ENCODE results near the gene ARMC7.
"Not testable (repeated sequence)": the region's sequence is repeated elsewhere in the genome, so short reads cannot be mapped to it uniquely, and the experiment has no call there.

Gene ARMC7

DNA sequence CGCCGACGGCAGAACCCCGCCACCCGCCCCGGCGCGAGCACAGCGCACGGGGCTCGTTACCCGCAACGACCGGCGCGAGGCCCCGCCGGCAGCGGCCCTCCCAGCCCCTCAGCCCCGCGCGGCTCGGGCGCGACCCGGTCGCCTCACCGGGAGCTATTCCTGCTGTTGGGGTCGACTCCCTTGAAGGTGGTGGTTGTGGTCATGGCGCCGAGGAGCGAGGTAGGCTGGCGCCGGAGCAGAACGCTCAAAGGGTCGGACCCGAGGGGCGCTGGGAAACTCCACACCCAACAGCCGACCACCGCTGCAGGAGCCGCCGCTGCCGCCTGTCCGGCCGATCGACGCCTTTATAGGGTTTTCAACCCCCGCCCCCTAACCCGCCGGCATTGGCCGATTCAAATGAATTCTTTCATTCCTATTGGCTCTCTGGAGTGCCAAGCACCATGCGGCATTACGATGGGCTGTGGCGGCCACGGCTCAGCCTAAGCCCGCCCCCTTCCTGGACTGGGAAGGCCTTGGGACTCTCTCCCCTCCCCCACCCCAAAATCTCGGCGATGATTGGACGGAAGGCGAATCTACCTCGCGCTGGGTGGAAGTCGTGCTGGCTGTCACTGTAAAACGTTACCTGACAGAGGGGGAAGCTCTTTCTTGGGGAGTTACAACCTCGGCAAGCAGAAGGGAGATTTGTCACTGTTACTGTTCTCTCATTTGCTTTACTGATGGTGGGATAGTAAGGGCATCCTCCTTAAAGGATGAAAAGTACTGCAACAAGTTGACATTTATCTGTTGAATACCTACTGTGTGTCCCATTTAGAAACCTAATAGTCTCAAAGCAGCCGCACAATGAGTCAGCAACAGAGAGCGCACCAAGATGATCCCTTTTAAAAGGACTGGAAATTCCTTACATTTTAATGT is 44.7 kb downstream of the ARMC7 start, which contains the start of gene JPT1:
Gene JPT1, minus strand, starts transcription at position 318 of the 912 bp plus-strand sequence. Its CDS starts 115 bp downstream, at position 203.
- H3K27me3 ChIP-seq (ENCODE audit: insufficient read depth, insufficient read length) = no peaks in the 10 kb centered on the region
- peak within 1 kb of the TSS; percentile 99 for H3K9ac ChIP-seq (ENCODE audit: insufficient read length, low read depth)
- peaks cover 2% of the 10 kb centered on the region for H3K4me1 ChIP-seq (ENCODE audit: insufficient read depth, insufficient read length)
- DNase-seq (ENCODE audit: low read depth, low spot score) = peak; percentile 97
- H3K9me3 ChIP-seq (ENCODE audit: insufficient read depth, low read length) = no peaks in the 10 kb centered on the region
- H3K4me3 ChIP-seq (ENCODE audit: insufficient read length, low read depth) = peak within 1 kb of the TSS; percentile 99
- peaks cover 21% of the 10 kb centered on the region for H3K36me3 ChIP-seq (ENCODE audit: insufficient read depth, insufficient read length, low read length)
- TF ChIP-seq YY1 (IDR thresholded peaks at IDR 0.05; ENCODE audit: insufficient read depth, insufficient read length) (no peak), ZNF274 (IDR thresholded peaks at IDR 0.05; ENCODE audit: low read depth, low read length) (no peak), SUZ12 (IDR thresholded peaks at IDR 0.05; ENCODE audit: extremely low read depth, insufficient read depth, insufficient read length) (no peak)

DNA sequence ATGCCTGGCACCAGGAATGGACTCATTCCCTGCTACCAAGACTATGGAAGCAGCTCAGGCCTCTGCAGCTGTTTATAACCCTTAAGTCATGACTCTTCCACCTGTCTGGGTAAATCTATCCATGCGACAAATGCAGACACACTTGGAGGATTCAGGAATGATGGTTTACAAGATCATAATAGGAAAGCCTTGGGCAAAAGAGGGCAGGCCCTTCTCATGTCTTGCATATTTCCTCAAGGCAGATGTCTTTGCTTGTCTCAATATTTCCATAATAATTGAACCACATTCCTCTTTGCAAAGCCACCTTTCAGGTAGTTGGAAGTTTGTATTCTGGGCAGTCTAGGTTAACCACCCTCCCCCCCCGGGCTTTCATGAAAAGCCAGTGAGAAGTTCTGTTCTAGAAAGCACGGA is 45.4 kb downstream of the ARMC7 start:
- H3K4me1 ChIP-seq (ENCODE audit: insufficient read depth, insufficient read length) = peaks cover 2% of the 10 kb centered on the region
- no peak overlapping the region for H3K4me3 ChIP-seq (ENCODE audit: insufficient read length, low read depth)
- no peak for DNase-seq (ENCODE audit: low read depth, low spot score)
- H3K9ac ChIP-seq (ENCODE audit: insufficient read length, low read depth) = peak overlapping the region; percentile 13
- TF ChIP-seq ZNF274 (IDR thresholded peaks at IDR 0.05; ENCODE audit: low read depth, low read length) = no peak
- no peak for TF ChIP-seq SUZ12 (IDR thresholded peaks at IDR 0.05; ENCODE audit: extremely low read depth, insufficient read depth, insufficient read length)
- TF ChIP-seq YY1 (IDR thresholded peaks at IDR 0.05; ENCODE audit: insufficient read depth, insufficient read length) = no peak
- H3K36me3 ChIP-seq (ENCODE audit: insufficient read depth, insufficient read length, low read length) = peaks cover 18% of the 10 kb centered on the region
- H3K27me3 ChIP-seq (ENCODE audit: insufficient read depth, insufficient read length) = no peaks in the 10 kb centered on the region
- no peaks in the 10 kb centered on the region for H3K9me3 ChIP-seq (ENCODE audit: insufficient read depth, low read length)

DNA sequence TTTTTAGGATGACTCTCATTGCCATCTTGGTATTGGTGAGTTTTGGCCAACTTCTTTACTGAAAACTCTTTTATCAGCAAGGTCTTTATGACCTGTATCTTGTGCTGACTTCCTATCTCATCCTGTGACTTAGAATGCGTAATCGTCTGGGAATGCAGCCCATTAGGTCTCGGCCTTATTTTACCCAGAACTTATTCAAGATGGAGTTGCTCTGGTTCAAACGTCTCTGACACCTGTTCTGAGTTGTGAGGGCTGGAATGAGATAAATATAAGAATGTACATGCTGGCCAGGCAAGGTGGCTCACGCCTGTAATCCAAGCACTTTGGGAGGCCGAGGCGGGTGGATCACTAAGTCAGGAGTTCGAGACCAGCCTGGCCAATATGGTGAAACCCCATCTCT is 48.7 kb downstream of the ARMC7 start:
- H3K9ac ChIP-seq (ENCODE audit: insufficient read length, low read depth); H3K36me3 ChIP-seq (ENCODE audit: insufficient read depth, insufficient read length, low read length); H3K9me3 ChIP-seq (ENCODE audit: insufficient read depth, low read length); DNase-seq (ENCODE audit: low read depth, low spot score); H3K4me1 ChIP-seq (ENCODE audit: insufficient read depth, insufficient read length); H3K27me3 ChIP-seq (ENCODE audit: insufficient read depth, insufficient read length); H3K4me3 ChIP-seq (ENCODE audit: insufficient read length, low read depth): not testable (repeated sequence)

DNA sequence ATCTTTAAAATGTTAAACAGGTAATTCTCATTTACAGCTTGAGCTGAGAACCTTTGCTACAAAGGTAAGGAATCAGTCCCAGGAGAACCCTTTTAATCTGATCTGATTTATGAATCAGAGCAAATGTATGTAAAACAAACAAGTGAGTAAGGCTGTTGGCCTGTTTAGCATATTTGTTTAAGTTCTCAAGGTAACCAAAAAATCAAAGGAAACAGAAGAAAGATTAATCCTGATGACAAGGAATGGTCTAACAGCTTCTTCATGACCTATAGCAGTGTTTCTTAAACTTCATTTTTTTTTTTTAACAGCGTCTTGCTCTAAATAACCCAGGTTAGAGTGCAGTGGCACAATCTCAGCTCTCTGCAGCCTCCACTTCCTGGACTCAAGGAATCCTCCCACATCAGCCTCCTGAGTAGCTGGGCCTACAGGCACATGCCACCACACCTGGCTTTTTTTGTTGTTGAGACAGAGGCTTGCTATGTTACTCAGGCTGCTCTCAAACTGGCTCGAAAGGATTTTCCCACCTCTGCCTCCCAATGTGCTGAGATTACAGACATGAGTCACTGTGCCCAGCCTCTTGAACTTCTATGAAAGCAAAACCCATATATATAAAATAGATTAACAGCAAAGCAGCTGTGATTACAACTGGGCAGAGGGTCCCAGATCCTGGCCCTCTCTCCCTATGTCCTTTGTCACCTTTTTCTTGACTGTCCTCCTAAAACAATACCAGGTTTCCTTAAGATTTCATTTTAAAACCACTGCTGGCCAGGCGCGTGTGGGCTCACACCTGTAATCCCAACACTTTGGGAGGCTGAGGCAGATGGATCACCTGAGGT is 49.6 kb downstream of the ARMC7 start:
- Histone ChIP-seq H3K4me1 (ENCODE audit: insufficient read depth, insufficient read length) (peaks cover 2% of the 10 kb centered on the region), H3K27me3 (ENCODE audit: insufficient read depth, insufficient read length) (no peaks in the 10 kb centered on the region), H3K9me3 (ENCODE audit: insufficient read depth, low read length) (no peaks in the 10 kb centered on the region), H3K36me3 (ENCODE audit: insufficient read depth, insufficient read length, low read length) (peaks cover 12% of the 10 kb centered on the region), H3K4me3 (ENCODE audit: insufficient read length, low read depth) (no peak overlapping the region), H3K9ac (ENCODE audit: insufficient read length, low read depth) (no peak overlapping the region)
- TF ChIP-seq YY1 (IDR thresholded peaks at IDR 0.05; ENCODE audit: insufficient read depth, insufficient read length) (no peak), SUZ12 (IDR thresholded peaks at IDR 0.05; ENCODE audit: extremely low read depth, insufficient read depth, insufficient read length) (no peak), ZNF274 (IDR thresholded peaks at IDR 0.05; ENCODE audit: low read depth, low read length) (no peak)
- no peak for DNase-seq (ENCODE audit: low read depth, low spot score)

DNA sequence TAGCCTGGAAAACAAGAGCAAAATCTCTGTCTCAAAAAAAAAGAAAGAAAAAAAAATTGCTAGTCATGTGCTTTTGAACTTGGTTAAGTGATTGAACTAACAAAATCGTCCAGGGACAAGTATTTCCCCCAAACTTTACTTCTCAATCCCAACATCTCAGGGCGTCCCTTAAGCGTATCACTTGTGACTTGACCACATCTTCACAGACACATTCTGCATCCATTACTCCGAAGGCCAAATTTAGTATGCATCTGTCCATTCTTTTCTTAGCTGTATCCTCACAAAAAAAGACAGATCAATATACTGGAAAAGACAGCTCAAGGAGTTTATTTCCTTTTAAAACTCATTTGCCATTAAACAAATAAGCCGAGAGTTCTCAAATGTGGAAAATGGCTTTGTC is 50.4 kb downstream of the ARMC7 start:
- no peak overlapping the region for H3K9ac ChIP-seq (ENCODE audit: insufficient read length, low read depth)
- no peaks in the 10 kb centered on the region for H3K27me3 ChIP-seq (ENCODE audit: insufficient read depth, insufficient read length)
- TF ChIP-seq YY1 (IDR thresholded peaks at IDR 0.05; ENCODE audit: insufficient read depth, insufficient read length) (no peak), ZNF274 (IDR thresholded peaks at IDR 0.05; ENCODE audit: low read depth, low read length) (no peak), SUZ12 (IDR thresholded peaks at IDR 0.05; ENCODE audit: extremely low read depth, insufficient read depth, insufficient read length) (no peak)
- H3K36me3 ChIP-seq (ENCODE audit: insufficient read depth, insufficient read length, low read length) = peaks cover 12% of the 10 kb centered on the region
- no peaks in the 10 kb centered on the region for H3K9me3 ChIP-seq (ENCODE audit: insufficient read depth, low read length)
- no peak for DNase-seq (ENCODE audit: low read depth, low spot score)
- no peak overlapping the region for H3K4me3 ChIP-seq (ENCODE audit: insufficient read length, low read depth)
- no peaks in the 10 kb centered on the region for H3K4me1 ChIP-seq (ENCODE audit: insufficient read depth, insufficient read length)

DNA sequence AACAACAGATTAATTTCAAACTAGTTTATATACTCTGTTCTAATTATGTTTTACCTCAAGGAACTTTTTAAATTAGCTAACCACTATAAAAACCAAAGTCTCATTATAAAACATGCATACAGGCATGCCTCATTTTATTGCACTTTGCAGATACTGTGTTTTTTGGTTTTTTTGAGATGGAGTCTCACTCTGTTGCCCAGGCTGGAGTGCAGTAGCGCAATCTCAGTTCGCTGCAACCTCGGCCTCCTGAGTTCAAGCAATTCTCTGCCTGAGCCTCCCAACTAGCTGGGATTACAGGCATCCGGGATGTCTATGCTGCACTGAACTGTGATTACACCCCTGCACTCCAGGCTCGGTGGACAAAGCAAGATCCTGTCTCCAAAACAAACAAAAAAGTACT is 53.3 kb downstream of the ARMC7 start:
- no peaks in the 10 kb centered on the region for H3K27me3 ChIP-seq (ENCODE audit: insufficient read depth, insufficient read length)
- no peak for DNase-seq (ENCODE audit: low read depth, low spot score)
- H3K9ac ChIP-seq (ENCODE audit: insufficient read length, low read depth) = no peak overlapping the region
- H3K36me3 ChIP-seq (ENCODE audit: insufficient read depth, insufficient read length, low read length) = peaks cover 33% of the 10 kb centered on the region
- no peaks in the 10 kb centered on the region for H3K9me3 ChIP-seq (ENCODE audit: insufficient read depth, low read length)
- no peak overlapping the region for H3K4me3 ChIP-seq (ENCODE audit: insufficient read length, low read depth)
- TF ChIP-seq YY1 (IDR thresholded peaks at IDR 0.05; ENCODE audit: insufficient read depth, insufficient read length) (no peak), ZNF274 (IDR thresholded peaks at IDR 0.05; ENCODE audit: low read depth, low read length) (no peak), SUZ12 (IDR thresholded peaks at IDR 0.05; ENCODE audit: extremely low read depth, insufficient read depth, insufficient read length) (no peak)
- H3K4me1 ChIP-seq (ENCODE audit: insufficient read depth, insufficient read length) = no peaks in the 10 kb centered on the region

DNA sequence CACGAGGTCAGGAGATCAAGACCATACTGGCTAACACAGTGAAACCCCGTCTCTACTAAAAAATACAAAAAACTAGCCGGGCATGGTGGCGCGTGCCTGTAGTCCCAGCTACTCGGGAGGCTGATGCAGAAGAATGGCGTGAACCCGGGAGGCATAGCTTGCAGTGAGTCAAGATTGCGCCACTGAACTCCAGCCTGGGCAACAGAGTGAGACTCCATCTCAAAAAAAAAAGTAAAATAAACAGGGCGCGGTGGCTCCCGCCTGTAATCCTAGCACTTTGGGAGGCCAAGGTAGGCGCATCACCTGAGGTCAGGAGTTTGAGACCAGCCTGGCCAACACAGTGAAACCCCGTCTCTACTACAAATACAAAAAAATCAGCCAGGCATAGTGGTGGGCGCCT is 54.8 kb downstream of the ARMC7 start:
- not testable (repeated sequence) for H3K9ac ChIP-seq (ENCODE audit: insufficient read length, low read depth); H3K4me3 ChIP-seq (ENCODE audit: insufficient read length, low read depth); H3K27me3 ChIP-seq (ENCODE audit: insufficient read depth, insufficient read length); DNase-seq (ENCODE audit: low read depth, low spot score); H3K4me1 ChIP-seq (ENCODE audit: insufficient read depth, insufficient read length); H3K9me3 ChIP-seq (ENCODE audit: insufficient read depth, low read length)
- H3K36me3 ChIP-seq (ENCODE audit: insufficient read depth, insufficient read length, low read length) = peaks cover 43% of the 10 kb centered on the region

Data from NT2/D1 (cell line).